Activated naive CD4-positive, alpha-beta T cell (primary cell): ENCODE results near the gene NDFIP2.

Experiments used
- DNase-seq, 4 experiments: peaks; one replicate each; lab custom pipeline; 2025; lab: John Stamatoyannopoulos, UW

NDFIP2 gene

DNA sequence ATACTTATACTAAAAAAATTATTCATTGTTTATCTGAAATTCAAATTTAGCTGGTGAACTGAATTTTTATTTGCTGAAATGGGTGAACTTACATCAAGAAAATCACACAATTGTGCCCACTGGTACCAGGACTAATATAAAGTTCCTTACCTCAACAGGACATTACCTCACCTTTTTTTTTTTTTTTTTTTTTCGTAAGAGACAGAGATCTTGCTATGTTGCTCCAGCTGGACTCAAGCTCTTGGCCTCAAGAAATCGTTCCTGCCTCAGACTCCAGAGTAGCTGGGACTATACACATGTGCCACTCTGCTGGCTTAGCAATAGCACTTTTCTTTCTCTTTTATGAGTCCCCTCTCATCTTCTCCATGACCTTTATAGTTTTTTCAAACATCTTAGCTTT lies 22.5 kb upstream of the NDFIP2 start:
- no peak for DNase-seq

DNA sequence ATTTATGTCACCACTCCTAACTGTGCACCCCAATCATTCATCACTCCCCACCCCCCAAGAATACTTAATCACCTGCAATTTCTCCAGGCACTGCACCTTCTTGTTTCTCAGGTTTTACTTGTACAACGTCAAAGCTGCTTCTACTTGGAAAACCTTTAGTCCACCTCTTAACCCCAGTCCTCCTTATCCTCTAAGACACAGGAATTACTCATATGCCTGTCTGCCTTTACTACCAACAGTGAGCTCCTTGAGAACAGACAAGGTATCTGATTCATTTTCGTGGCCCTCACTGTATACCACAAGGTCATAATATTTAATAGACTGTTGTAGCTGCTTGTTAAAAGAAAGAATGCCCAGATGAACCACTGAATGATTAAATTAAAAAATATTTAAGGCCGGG lies 21.0 kb upstream of the NDFIP2 start:
- DNase-seq = no peak

DNA sequence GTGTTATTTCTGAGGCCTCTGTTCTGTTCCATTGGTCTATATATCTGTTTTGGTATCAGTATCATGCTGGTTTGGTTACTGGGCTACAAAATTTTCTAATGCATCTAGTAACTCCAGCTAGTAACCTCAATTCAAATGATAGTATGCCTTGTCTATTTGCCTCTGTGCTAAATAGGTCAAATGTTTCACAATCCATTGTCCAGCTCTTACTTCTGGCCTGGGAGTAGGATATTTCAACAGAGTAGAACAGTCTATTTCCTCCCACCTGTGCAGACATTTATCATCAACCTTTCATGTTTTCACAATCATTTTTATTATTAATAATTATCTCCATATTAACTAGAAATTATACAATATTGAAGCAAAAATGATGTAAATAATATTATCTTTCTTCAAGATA lies 18.1 kb upstream of the NDFIP2 start:
- no peak for DNase-seq

GRCh38 chr13:79463604-79464003 lies 17.4 kb upstream of the NDFIP2 start:
- DNase-seq = no peak

DNA sequence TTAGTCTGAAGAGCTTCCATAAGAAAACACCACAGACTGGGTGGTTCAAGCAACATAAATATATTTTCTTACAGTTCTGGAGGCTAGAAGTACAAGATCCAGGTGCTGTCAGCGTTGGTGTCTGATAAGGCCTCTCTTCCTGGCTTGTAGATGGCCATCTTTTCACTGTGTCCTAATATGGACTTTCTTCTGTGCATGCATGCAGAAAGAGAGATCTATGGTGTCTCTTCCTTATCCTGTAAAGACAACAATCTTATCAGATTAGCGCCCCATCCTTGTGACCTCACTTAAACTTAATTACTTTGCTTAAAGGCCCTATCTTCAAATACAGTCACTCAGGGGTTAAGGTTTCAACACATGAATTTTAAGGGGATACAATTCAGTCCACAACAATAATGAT lies 14.1 kb upstream of the NDFIP2 start:
- DNase-seq = no peak

GRCh38 chr13:79468402-79468801 lies 12.6 kb upstream of the NDFIP2 start:
- DNase-seq = no peak

- no peak for DNase-seq
These were observed 12.1 kb upstream of the NDFIP2 start for GRCh38 chr13:79468819-79469218.

DNA sequence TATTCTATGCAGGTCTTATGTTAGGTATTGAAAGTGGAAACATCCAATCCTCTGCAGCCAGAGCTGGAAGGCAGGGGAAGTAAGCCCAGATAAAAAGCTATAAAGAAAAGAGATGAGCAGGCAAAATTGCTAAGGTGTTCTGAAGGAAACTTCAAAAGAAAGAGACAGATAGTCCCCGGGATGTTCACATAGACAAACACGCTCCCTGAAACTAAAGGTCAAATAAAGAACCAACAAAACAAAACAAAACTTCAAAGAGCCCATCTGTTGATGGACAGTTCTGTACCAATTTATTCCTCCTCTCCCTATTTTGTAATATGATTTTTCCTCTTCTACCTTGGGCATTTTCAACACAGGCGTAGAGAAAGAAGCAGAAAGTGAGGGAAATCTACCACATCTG lies 11.3 kb upstream of the NDFIP2 start:
- DNase-seq = no peak

DNA sequence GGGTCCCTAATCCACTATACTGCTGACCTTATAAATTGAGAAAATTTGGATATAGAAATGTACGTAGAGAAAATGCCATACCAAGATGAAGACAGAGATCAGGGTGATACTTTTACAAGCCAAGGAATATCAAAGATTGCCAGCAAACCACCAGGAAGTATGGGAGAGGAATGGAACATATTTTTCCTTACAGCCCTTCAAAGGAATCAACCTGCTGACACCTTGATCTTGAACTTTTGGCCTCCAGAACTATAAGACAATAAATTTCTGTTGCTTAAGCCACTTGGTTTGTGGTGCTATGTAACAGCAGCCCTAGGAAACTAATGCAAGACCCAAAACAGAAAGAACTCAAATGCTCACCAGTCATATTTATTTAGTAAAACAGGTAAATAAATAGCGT lies 10.3 kb upstream of the NDFIP2 start:
- DNase-seq = no peak

DNA sequence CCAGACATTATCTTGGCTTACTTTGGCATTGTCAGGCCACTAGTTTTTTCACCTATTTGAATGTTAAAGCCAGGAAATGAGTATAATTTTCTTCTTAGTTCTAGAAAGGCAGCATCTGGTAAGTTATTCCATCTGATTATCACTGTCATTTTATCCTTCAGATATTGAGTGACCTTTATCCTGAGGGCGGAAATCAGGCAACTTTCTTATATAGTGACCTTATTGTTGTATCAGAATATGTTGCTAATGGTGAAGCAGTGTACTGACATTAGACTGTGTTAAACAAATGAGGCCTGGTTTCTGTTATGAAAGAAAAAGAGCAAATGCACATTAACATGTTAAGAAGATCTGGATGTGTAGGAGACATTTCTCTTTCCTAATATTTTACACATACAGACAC lies 5.4 kb upstream of the NDFIP2 start:
- DNase-seq = no peak

DNA sequence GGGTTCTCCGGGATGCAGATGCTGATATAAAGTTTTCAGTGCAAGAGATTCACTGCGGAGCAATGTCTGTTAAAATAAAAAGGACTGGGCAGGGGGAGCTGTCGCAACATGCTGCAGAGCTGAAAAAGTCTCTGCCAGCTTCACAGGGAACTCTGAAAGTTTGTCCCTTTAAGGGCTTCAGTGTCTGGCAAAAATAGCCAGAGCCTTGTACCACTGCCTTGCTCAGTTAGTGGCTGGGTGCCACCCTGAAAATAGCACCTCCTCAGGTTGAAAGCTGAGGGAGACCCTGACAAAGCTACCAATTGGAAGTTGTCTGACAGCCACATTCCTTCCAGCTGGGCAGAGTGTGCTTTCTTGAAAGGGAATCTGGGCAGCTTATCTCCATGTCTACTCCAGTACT lies 3.0 kb upstream of the NDFIP2 start:
- DNase-seq = no peak

GRCh38 chr13:79479882-79480281 lies 1.1 kb upstream of the NDFIP2 start:
- no peak for DNase-seq

DNA sequence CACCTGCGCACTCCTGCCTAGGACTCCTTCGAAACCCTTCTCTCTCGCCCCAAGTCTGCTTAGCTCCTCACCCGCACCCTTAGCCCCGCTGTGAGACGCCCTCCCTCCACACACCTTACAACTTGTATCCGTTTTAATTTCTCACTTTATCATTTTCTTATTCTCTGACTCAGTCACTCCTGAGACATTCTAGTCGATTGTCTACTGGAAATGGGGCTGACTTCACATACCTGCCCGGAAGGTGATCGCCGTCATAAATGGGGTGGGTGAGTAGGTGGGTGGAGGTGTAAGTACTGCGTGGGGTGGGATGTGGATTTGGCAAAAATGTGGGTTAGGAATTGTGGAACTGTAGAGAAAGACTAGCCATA lies 714 bp downstream of the NDFIP2 start:
- DNase-seq = peak; percentile 2 to 14 (median 12)

DNA sequence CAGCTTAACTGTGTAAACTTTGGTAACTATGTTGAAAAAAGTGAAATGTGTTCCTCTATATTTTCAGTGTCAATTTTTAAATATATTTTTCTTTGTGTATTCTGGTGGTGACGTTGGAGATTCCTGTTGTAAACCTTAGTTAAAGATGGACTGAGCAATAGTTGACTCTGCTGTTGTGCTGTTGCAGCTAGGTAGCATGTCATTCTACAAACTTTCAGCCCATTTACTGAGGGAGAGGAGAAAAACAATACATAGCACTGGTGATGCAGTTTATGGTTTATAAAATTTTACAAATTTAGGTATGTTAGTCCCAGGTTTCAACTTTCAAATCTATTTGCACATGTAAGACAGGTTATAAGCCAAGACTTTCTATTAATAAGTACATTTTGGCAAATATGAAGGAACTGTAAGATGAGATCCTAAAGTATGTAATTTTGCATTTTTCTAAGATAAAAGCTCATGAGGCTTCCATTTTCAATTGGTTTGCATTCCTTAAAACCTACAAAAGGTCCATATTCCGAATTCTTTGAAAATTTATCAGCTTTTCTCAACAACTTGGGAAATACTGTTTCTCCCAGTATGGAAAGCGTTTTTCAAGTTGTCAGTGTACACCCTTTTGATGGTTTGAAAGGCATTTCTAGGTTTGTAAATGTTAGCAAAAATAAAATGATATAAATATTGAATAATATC lies 1.5 kb downstream of the NDFIP2 start:
- no peak for DNase-seq

DNA sequence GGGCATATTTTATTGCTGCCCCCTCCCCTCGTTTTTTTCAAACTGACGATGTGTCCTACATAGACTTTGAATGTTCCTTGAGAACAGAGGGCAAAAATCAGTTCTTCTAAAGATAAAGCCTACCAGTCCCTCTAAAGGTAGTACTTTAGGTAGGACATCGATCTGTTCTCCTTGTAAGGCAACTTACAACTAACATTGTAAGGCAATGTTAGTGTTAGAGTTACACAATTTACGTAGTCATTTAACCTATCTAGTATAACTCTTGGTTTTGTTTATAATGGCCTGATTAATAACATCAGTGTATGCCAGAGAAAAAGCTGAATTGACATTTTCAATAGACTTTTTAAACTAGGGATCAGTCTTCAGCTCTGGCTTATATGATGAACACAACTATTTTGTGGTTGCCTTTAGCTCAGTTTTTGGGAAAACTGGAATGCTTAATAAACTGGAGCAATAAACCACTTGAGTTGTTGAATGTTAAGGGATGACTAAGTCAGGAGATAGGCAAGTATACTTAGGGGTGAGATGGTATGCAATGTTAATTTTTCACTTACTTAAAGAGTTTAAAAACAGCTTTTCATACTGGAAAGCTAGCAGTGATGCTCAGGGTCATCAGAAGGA lies 2.2 kb downstream of the NDFIP2 start:
- DNase-seq = no peak

- DNase-seq = no peak
These were observed 4.3 kb downstream of the NDFIP2 start for GRCh38 chr13:79485014-79485811.

- DNase-seq = no peak
These were observed 5.7 kb downstream of the NDFIP2 start for GRCh38 chr13:79486433-79487188.

GRCh38 chr13:79490326-79490725 lies 9.4 kb downstream of the NDFIP2 start:
- DNase-seq = no peak

DNA sequence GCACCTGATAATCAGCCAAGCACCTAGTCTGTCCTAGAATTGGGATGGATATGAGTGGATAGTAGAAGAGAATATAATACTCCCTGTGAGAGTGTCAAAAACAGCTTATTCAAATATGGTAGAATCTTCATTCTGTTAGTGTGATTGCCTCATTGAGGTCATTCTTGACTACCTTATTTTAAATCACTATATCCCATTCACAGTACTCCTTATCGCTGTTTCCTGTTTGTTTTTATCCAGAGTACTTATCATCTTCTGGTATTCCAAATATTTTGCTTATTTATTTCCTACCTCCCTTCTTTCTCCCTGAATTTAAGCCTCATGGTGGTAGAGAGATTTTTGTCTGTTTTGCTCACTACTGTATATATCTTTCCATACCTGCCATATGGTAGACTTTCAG lies 9.9 kb downstream of the NDFIP2 start:
- DNase-seq = no peak

DNA sequence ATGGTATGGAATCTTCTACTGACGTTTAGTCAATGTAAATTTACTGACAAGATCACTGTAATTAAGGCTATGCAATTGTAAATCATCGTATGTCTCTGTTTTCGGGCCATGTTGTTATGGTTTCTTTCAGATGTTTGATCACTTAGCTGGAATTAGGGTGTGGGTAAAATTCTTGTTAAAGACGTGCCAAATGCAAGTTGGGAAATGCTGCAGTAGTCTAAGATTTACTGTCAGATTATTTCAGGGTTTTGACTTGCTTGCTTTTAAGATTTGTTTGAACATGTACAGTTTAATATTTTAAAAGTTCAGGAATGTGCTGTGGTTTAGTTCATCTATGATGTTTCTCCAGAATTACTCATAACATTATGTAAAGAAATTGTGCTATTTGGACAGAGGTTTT lies 10.8 kb downstream of the NDFIP2 start:
- DNase-seq = no peak

GRCh38 chr13:79492313-79492798 lies 11.4 kb downstream of the NDFIP2 start:
- no peak for DNase-seq

- DNase-seq = no peak
These were observed 12.1 kb downstream of the NDFIP2 start for GRCh38 chr13:79492918-79493594.
